CD4-positive, alpha-beta T cell treated with Interferon alpha-2 for 1 hour (primary cell): ENCODE measurements around the gene S100A6.
A peak's percentile ranks its signal among the peaks of the same experiment; 100 is the strongest.
"Not testable (repeated sequence)": the region's sequence is repeated elsewhere in the genome, so short reads cannot be mapped to it uniquely, and the experiment has no call there.

Experiments used
- DNase-seq, 2 donors: peaks; one replicate each; pipeline ENCODE4 v3.0.0-alpha.2; 2020 to 2022

Gene S100A6

GRCh38 chr1:153563483-153563901, 27.7 kb upstream of the S100A6 start:
- no peak for DNase-seq

DNA sequence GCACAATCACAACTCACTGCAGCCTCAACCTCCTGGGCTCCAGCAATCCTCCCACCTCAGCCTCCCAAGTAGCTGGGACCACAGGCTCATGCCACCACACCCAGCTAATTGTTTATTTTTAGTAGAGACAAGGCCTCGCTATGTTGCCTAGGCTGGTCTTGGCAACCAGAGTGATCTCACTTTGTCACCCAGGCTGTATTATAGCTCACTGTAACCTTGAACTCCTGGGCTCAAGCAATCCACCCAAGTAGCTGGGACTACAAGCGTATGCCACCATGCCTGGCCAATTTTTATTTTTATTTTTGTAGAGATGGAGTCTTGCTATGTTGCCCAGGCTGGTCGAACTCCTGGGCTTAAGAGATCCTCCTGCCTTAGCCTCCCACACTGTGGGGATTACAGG, 26.2 kb upstream of the S100A6 start:
- DNase-seq = not testable (repeated sequence)

- DNase-seq = no peak
Observed at GRCh38 chr1:153561466-153561985, 25.7 kb upstream of the S100A6 start.

DNA sequence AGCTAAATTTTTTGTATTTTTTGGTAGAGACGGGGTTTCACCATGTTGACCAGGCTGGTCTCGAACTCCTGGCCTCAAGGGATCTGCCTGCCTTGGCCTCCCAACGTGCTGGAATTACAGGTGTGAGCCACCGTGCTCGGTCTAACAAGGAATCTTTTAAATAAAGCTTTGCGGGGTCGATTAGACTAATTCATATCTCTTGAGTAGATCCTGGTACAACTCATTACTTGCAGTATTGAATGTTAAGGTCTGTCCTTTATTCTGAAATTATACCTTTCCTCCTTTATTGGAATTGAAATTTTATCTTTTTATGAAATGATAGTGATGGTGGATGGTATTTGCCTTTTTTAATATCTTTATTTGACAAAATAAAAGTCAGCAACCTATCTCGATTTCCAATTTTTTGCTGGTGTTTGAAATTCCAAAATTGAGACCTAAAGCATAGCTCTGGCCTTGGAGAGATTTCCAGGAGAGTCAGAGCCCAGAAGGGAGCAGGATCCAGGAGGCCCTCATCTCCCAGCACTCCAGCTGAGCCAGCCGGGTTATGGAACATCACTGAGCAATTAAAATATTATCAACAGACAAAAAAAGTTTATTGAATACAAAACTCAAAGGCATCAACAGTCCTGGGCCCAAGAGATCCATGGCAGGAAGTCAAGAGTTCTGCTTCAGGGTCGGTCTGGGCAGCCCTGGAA, 25.1 kb upstream of the S100A6 start:
- no peak for DNase-seq

DNA sequence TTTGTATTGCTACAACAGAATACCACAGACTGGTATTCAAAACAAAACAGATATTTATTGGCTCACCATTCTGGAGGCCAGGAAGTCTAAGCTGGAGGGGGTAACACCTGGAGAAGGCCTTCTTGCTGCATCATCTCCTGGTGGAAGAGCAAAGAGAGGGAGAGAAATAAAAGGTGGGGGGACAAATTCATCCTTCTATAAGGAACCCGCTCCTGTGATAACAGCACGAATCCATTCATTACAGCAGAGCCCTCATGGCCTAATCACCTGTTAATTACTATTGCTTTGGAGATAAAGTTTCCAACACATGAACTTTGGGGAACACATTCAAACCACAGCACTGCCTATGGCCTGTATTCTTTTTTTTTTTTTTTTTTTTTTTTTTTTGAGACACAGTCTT, 24.4 kb upstream of the S100A6 start:
- no peak for DNase-seq

DNA sequence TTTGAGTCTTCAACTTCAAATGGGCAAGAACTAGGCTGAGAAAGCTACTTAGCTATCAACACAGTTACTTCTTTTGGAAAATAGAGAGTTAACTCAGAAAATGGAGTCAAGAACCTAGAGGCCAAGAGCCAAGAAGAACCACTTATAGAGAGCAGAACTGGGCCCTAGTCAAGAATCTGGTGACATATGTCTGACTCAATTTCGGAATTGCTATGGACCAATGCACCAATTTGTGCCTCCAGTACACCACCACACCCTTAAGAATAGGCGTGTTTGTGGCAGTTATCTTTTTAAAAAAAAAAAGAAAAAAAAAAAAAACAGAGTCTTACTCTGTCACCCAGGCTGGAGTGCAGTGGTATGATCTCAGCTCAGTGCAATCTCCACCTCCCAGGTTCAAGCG, 22.1 kb upstream of the S100A6 start:
- DNase-seq = no peak

DNA sequence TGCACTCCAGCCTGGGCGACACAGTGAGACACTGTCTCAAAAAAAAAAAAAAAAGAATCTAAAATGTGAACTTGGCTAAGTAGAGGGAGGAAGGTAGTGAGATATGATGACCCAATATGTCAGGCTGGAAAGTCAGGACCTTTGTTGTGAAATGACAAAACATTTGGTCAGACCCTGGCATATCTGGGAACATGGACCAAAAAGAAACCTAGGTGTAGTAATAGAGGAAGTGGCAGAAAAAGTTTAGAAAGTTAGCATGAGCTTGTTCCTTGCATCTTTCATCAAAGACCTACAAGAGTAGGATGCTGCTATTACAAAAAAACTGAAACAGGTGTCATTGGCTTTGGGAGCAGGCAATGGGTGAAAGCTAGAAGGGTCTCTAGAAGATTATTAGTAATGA, 20.6 kb upstream of the S100A6 start:
- no peak for DNase-seq

DNA sequence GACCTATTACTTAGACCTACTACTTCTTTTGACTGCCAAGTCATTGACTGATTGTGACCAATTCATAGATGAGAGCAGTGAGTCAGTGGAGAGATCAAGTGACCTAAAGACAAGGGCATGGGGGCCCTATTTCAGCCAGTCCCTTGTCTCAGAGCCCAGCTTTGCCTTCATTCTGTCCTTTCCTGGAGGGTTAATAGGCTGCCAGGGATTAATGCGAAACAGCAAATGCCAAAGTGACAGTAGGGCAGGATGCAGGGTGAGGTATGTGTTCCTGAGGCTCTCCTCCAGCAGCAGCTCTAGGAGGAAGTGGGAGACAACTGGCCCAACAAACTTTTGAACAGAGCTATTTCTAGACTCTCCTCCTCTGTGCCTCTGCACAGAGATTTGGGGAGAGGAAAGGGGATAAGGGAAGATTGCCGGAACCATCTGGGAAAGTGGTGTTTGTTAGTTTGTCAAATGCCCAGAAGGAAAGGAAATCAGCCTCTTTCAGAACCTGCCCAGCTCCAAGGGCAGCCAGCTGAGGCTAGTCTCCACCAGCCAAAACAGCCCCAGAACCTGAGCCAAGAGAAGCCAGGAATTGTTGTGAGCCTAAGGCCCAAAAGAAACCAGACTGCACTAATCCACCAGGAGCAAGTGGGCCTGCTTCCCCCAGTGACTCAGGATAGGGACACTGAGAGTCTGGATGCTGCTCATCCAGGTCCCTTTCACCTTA, 18.2 kb upstream of the S100A6 start:
- DNase-seq = no peak

GRCh38 chr1:153553096-153553495, 17.3 kb upstream of the S100A6 start:
- no peak for DNase-seq

DNA sequence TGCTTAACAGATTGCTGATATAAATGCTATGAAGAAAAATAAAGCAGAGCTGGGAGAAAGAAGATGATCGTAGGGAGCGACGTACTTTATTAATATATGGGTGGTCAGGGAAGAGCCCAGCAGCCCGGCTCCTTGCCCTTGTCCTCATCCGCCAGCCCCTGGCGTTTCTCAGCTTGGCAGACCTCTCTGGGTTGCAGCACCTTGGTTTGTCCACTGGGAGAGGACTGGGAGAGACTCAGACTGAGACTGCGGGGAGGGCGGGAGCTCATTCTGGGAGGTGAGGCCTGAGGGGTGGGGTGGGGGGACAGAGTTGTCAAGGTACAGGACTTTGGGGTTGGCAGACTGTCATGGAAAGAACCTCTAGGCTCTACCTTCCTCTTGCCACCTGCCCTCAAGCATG, 16.5 kb upstream of the S100A6 start:
- no peak for DNase-seq

GRCh38 chr1:153550827-153551500, 15.2 kb upstream of the S100A6 start:
- no peak for DNase-seq

- DNase-seq = no peak
Observed at GRCh38 chr1:153550398-153550758, 14.6 kb upstream of the S100A6 start.

DNA sequence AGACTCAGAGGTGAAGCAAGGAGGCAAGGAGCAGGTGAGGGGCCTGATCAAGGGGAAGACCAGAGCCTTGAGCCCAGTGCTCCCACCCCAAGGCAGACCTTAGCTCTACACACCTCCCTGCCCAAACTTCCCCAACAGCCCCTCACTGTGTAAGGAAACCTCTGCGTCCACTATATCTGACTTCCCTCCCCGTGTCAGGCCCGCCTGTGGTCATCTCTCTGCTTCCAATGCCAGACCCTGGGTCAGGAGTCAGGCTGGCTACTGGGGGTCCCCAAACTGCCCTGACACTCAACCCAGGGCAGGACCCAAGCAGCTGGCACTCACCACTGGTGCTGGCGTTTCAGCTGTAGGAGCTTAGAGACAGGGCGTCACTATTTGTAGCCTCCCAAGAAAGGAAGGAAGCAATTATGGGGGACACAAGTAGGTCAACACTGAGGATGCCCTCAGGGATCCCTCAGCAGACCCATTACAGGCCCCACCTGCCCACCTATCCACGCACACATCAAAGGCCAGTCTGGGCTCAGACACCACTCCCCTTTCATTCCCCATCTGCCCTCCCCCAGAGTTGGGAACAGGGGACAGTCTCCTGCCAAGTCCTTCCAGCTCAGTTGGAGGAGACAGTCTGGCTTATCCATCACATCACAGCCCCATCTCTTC, 14.1 kb upstream of the S100A6 start:
- DNase-seq = no peak

GRCh38 chr1:153548722-153549688, 13.2 kb upstream of the S100A6 start, which contains the start of gene S100A3:
S100A3 (minus strand) TSS chr1:153549258; CDS start chr1:153548485, 773 bp downstream.
- DNase-seq = no peak

DNA sequence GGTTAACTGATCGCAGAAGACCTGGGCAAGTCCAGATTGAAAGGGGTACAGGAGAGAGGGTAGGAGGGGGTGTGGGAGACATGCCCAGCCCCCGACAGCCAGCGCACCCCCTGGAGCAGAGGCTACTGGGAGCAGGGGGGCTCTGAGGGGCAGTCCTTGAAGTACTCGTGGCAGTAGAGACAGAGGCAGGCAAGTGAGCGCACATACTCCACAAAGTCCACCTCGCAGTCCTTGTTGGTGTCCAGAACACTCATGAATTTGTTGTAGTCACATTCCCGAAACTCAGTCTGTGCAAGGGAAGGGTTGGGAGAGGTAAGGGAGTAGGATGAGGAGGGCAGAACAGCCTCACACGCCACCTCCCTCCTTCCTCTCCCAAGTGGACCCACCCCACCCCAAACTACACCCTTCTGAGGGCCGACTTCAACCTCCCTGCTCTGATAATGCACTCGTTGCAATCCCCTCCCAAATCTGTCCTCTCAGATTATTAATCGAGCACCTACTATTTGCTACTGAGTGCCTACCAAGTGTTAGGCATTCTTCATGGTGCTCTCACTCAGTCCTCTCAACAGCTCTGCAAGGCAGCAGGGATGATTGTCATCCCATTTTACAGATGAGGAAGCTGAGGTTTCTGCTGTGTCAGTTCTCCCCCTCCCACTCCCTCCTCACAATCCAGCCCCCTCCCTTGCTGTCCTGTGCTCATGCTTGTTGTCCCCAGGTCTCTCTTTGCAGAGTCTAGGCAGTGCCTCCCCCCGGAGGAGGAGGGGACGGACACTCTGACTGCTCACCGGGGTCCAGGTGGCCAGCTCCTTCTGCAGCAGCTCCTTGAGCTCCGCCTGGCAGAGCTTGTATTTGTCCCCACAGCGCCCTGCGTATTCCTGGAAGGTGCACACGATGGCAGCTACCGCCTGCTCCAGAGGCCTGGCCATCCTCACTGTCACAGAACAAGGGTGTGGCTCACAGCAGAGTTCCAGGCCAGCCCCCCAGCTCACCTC, 12.1 kb upstream of the S100A6 start:
- no peak for DNase-seq

DNA sequence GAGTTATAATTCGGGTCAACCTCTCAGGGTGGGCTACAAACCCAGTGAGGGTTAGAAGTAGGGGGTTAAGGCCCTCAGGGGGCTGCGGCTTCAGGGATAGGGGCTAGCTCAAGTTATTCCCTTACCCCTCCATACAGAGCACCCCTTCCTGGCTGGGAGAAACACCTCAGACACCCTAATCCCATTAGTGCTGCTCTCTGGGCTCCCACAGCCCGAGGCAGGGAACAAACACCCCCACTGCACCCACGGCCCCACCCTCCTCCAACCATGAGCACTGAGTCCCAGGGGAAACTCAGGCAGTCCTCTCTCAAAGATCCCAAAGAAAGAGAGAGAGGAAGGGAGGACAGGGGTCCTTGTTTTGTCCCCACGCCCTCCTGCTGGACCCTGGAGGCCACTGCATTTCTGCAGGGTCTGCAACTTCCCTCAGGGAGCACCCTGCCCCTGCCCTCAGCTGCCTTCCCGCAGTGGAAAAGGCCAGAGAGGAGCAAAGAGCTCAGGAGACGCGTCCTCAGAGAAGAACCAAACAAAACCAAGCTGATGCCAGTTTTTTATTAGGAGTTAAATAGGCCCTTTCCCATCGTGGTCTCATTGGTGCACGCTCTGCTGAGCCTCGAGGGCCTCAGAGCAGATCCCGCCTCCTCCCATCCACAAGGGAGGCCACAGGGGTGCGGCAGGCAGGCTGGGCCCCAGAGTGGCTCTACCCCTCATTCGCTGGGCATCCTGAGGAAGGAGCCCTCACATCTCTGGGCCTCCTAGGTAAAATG, 11.2 kb upstream of the S100A6 start:
- DNase-seq = no peak

DNA sequence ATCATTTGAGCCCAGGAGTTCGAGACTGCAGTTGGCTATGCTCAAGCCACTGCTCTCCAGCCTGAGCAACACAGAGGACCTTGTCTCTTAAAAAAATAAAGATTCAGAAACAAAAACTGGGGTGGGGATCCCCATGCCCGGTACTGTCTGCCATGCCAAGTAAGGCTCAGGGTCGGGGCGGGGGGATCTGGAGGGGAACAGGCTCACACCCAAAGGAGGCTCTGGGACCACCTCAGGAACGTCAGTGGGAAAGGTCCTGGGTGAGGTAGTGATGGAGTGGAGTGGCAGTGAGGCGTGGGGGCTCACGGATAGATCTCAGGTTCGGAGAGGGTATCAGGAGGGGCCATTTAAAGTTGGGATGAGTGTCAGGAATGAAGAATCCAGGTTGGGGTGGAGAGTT, 10.6 kb upstream of the S100A6 start:
- DNase-seq = no peak

DNA sequence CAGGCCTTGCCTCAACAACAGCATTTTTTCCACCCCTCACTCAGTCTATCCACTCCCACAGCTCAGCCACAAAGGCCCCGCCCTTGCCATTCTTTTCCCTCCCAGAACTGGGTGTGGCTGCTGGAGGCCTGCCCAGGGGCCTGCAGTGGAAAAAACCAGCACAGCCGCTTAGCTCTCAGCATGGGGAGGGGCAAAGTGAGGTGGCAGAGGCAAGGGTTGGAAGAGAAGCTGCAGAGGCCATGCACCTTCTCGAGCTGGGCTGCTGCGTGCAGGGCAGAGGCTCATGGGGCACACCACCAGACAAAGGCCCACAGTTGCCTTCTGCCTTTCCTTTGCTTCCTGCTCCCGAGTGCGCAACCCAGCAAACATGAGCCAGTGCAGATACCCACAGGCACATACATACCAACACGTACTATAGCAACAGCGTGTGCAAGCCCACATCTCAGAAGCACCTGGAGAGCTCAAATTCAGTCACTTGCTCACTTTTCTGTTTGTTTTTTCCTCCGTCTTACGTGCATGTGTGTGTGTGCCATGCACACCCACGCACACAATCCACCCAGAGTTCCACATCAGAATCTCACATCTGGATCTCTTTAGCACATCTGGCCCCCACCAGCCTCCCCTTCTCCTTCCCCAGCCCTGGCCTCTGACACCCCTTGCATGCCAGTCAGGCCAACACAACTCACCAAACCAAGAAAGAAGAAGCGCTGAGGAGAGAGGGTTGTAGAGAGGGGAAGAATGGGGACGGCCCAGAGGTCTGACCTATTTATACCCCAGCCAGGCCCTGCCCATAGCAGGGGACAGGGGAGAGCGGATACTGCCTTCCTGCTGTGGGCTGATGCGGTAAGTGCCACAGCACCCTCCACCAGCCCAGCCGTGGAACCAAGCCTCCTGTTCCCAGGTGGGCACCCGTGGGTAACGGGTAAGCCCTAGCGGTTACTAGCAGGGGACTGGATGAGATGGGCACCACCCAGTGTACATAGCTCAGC, 9.6 kb upstream of the S100A6 start, which contains the start of gene S100A4:
TSS of gene S100A4 (minus strand) at position 740 of the 989 bp plus-strand sequence. CDS start 1,012 bp downstream, outside the sequence.
- DNase-seq = peak; percentile 79 to 89
